Panc1 (cell line): ENCODE measurements around the gene SLC8B1. TPM values are rescaled to one million over a fixed set of nuclear protein-coding genes. Genes with fewer than 3 reads are reported as not detected.

ENCODE experiments used
- ATAC-seq: fragments of 200-7000 bp; cut with Tn5 transposase; 2 replicates; pipeline ENCODE4 v1.9.1; 2020; ENCODE audit warnings: mild to moderate bottlenecking, moderate library complexity
- BruUV-seq: library from RNA; stranded (reverse); fragments of 400-500 nt; replicated peaks from 2 replicates; lab custom pipeline; 2021; lab: Mats Ljungman, UMichigan
- CTCF ChIA-PET: fragments of 300-600 bp; sonication (Branson Sonifier 250); formaldehyde crosslinking; loops from one replicate; lab custom pipeline; 2022; ENCODE audit warnings: antibody characterized with exemption; lab: Charles Lee
- POLR2A ChIA-PET: fragments of 300-600 bp; sonication (Branson Sonifier 250); formaldehyde crosslinking; loops from one replicate; lab custom pipeline; 2022; ENCODE audit warnings: antibody characterized with exemption; lab: Charles Lee
- DNase-seq: peaks from one replicate; pipeline ENCODE4 v3.0.0-alpha.2; 2010; ENCODE audit warnings: low read depth, low spot score
- H3K27ac ChIP-seq: 2 replicates; pipeline ENCODE4 v1.5.1; 2011; ENCODE audit warnings: mild to moderate bottlenecking, low read length, inconsistent platforms
- H3K27me3 ChIP-seq: fragments of 200-500 bp; sonication (Bioruptor generic); 2 replicates; pipeline ENCODE4 v1.6.0; 2014; ENCODE audit warnings: low read length, inconsistent platforms; ENCODE audit not compliant: control insufficient read depth, insufficient read depth
- H3K36me3 ChIP-seq: fragments of 200-500 bp; sonication (Bioruptor generic); 2 replicates; pipeline ENCODE4 v1.5.1; 2014; ENCODE audit warnings: inconsistent platforms, mild to moderate bottlenecking, low read length, moderate library complexity; ENCODE audit not compliant: control insufficient read depth, insufficient read depth
- H3K4me1 ChIP-seq: 2 replicates; pipeline ENCODE4 v1.5.1; 2011; ENCODE audit warnings: inconsistent platforms, mild to moderate bottlenecking, low read length, moderate library complexity; ENCODE audit not compliant: control insufficient read depth, insufficient read depth
- H3K4me3 ChIP-seq, 2 experiments: 2 replicates each; pipeline ENCODE4 v1.5.1; 2011 to 2012; ENCODE audit warnings: low read depth in 2 of 2, low read length in 2 of 2, mild to moderate bottlenecking in 2 of 2, inconsistent platforms in 1 of 2, moderate library complexity in 1 of 2
- H3K9me3 ChIP-seq: fragments of 200-500 bp; sonication (Bioruptor generic); 2 replicates; pipeline ENCODE4 v1.5.1; 2014; ENCODE audit warnings: low read depth, mild to moderate bottlenecking, inconsistent platforms, low read length, moderate library complexity; ENCODE audit not compliant: control insufficient read depth, insufficient read depth
- CTCF ChIP-seq: fragments of 450-650 bp; IDR thresholded peaks from 2 replicates; pipeline ENCODE4 v1.5.1; 2017; ENCODE audit warnings: mild to moderate bottlenecking
- POLR2AphosphoS5 ChIP-seq: IDR thresholded peaks from 2 replicates; pipeline ENCODE4 v1.6.1; 2012; ENCODE audit warnings: mild to moderate bottlenecking, low read depth, low read length, moderate library complexity
- REST ChIP-seq, 2 experiments: IDR thresholded peaks; 2 replicates each; pipeline ENCODE4 v1.6.1; 2011 to 2012; ENCODE audit warnings: low read depth in 2 of 2, control low read depth in 1 of 2, low read length in 1 of 2, mild to moderate bottlenecking in 1 of 2, moderate library complexity in 1 of 2; ENCODE audit not compliant: insufficient read depth in 1 of 2
- SIN3A ChIP-seq: IDR thresholded peaks from 2 replicates; pipeline ENCODE4 v1.6.1; 2012; ENCODE audit warnings: low read depth, mild to moderate bottlenecking, low read length, moderate library complexity, borderline replicate concordance; ENCODE audit not compliant: insufficient read depth
- TCF7L2 ChIP-seq: IDR thresholded peaks from 2 replicates; pipeline ENCODE4 v1.6.1; 2011; ENCODE audit warnings: mild to moderate bottlenecking, low read depth, low read length, inconsistent platforms
- in situ Hi-C: cut with HindIII; loops from 2 replicates; pipeline ENCODE4 v1.10.0; 2016; ENCODE audit warnings: low sequenced_read_pairs, low pct_unique_long_range_greater_than_20kb
- intact Hi-C: fragments of 100-400 bp; cut with micrococcal nuclease; formaldehyde crosslinking; loops from one replicate; pipeline ENCODE4 v1.10.0; 2022; ENCODE audit not compliant: unreplicated experiment
- total RNA-seq: library from RNA; stranded (reverse); gene quantifications from one replicate; pipeline ENCODE4 v1.2.1, GENCODE V29; 2021; ENCODE audit not compliant: unreplicated experiment

The SLC8B1 gene
- total RNA-seq, 1 experiment from 2014 or later: 26.7 TPM

GRCh38 chr12:113346353-113346752, 11.4 kb upstream of the SLC8B1 start:
- ATAC-seq (no peak), DNase-seq (no peak)
- intact Hi-C loops (no loop called here), in situ Hi-C loops (no loop called here)
- Histone ChIP-seq H3K4me3 (no peak overlapping the region), H3K9me3 (no peaks in the 10 kb centered on the region), H3K27me3 (no peaks in the 10 kb centered on the region), H3K36me3 (no peaks in the 10 kb centered on the region), H3K27ac (no peak overlapping the region), H3K4me1 (no peaks in the 10 kb centered on the region)
- ChIA-PET POLR2A (no interaction called here), CTCF (no interaction called here)
- TF ChIP-seq REST (IDR thresholded peaks at IDR 0.05; ENCODE audit: insufficient read depth in 1 of 2, low read depth in 2 of 2, low read length in 1 of 2): no peak
- TF ChIP-seq CTCF: no peak
- TF ChIP-seq POLR2AphosphoS5: no peak
- TF ChIP-seq TCF7L2: no peak
- TF ChIP-seq SIN3A: no peak
- no TSS peak for BruUV-seq

- ChIA-PET CTCF (no interaction called here), POLR2A (no interaction called here)
- Histone ChIP-seq H3K4me1 (no peaks in the 10 kb centered on the region), H3K9me3 (no peaks in the 10 kb centered on the region), H3K27me3 (no peaks in the 10 kb centered on the region), H3K4me3 (no peak overlapping the region), H3K36me3 (no peaks in the 10 kb centered on the region), H3K27ac (no peak overlapping the region)
- intact Hi-C loops (no loop called here), in situ Hi-C loops (no loop called here)
- TF ChIP-seq REST (IDR thresholded peaks at IDR 0.05; ENCODE audit: insufficient read depth in 1 of 2, low read depth in 2 of 2, low read length in 1 of 2) (no peak), POLR2AphosphoS5 (no peak), CTCF (no peak), TCF7L2 (no peak), SIN3A (no peak)
- no TSS peak for BruUV-seq
- ATAC-seq (no peak), DNase-seq (no peak)
Observed at GRCh38 chr12:113345318-113345717, 10.4 kb upstream of the SLC8B1 start.
